ENCODE measurements around the gene ARHGAP12.
A peak's percentile ranks its signal among the peaks of the same experiment; 100 is the strongest.

The ARHGAP12 gene

DNA sequence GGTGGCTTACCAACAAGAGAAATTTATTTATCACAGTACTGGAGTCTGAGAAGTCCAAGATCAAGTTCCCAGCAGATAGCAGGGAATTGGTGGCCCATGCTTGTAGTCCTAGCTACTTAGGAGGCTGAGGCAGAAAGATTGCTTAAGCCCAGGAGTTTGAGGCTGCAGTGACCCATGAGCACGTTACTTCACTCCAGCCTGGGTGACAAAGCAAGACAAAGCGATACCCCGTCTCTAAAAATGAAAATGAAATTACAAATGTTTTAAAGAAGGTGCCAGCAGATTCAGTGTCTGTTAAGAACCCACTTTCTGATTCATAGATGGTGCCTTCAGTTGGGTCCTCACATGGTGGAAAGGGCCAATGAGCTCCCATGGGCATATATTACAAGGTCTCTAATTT lies 20.6 kb upstream of the ARHGAP12 start:
- no peak for DNase-seq (ENCODE audit: low spot score)

DNA sequence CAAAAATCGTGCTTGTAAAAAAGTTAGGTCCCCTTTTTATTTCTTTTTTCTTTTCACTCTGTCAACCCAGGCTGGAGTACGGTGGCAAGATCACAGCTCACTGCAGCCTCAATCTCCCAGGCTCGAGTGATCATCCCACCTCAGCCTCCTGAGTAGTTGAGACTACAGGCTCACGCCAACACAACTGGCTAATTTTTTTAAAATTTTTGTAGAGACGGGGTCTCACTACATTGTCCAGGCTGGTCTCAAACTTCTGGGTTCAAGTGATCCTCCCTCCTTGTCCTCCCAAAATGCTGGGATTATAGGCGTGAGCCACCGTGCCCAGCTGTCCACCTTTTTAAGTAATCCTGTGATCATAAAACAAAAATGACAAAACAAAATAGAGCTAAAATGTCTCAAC lies 19.4 kb upstream of the ARHGAP12 start:
- DNase-seq (ENCODE audit: low spot score) = no peak

- no peak for DNase-seq (ENCODE audit: low spot score)
These were observed 18.7 kb upstream of the ARHGAP12 start for GRCh38 chr10:31947144-31947926.

GRCh38 chr10:31945392-31945791 lies 16.8 kb upstream of the ARHGAP12 start:
- DNase-seq (ENCODE audit: low spot score) = no peak

DNA sequence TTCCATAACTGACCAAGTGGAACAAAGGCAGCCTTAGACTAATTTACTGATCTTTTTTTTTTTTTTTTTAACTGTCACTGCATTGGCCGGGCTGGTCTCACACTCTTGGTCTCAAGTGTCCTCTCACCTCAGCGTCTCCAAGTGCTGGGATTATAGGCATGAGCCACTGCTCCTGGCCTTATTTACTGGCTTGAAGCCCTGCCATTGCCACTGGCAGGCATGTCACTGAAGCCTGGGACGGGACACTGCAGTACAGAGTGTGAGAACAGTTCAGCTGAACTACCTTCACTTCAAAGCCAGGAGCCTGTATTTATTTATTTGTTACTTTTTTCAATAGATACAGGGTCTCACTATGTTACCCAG lies 15.4 kb upstream of the ARHGAP12 start:
- DNase-seq (ENCODE audit: low spot score) = no peak

DNA sequence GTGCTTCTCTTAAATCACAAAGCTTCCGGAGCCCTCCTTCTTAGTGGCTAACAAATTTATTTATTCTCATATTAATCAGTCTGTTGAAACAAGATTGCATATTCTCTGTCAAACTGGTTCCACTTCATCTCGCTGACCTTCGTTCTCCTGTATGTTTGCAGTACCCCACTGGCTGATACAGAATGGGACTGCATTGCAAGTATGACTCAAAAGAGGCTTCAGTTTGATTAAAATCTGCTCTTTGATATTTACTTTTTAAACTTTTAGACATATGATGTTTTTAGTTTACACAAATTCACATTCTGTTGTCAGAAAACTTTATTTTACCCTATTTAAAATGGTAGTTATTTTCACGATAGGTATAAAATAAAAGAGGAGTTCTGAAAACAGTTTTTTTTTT lies 14.3 kb upstream of the ARHGAP12 start:
- no peak for DNase-seq (ENCODE audit: low spot score)

DNA sequence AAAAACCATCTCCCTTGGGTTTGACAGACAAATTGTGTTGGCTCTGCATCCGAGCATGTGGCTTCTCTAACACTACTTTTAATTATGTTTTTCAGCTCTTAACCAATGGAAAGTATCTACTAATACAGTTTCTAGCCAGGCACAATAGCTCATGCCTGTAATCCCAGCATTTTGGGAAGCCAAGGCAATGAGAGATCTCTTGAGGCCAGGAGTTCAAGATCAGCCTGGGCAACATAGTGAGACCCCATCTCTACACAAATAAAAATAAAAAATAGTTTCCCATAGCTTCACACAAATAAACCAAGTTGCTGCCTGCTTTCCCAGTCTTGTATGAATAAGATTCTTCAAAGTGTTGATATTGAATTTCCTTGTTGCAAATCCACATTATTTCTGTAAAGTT lies 13.8 kb upstream of the ARHGAP12 start:
- no peak for DNase-seq (ENCODE audit: low spot score)

GRCh38 chr10:31940839-31941653 lies 12.4 kb upstream of the ARHGAP12 start:
- no peak for DNase-seq (ENCODE audit: low spot score)

DNA sequence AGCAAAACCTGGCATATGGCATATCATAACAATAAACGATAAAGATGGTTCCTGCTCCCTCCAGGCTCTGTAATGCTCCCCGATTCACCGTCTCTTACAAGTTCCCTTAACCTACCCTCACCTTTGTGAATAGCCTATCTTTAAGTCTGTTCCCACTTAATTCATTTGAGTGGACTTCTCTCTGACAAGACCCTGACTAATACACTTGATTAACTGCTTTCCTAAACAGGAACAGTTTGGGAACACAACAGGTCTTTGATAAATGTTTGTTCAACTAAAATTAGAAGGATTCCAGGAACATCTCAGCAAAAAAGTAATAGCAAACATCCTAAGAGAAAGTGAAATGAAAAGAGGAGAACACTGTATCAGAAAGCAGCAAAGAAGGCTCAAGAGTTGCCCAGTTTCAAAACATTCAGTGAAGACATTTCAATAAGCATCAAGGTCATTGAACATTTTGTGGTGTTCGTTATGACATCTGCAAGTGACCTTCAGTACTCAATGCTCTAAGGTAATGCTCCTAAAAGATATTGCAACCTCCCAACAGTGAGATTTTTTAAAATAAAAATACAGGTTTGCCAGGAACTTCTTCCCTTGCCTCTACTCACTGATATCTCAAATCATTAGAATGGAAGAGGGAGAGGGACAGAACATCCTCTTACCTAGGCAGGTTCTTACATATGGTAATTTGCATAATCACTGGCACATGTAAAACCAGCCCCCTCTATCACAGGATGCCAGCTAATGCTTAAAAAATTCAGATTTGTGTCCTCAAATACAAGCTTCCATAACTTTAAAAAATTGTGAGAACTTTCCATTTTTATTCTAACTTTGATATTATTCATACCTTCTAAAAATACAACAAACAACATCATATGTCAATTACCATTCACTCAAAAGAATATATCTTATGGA lies 11.4 kb upstream of the ARHGAP12 start:
- DNase-seq (ENCODE audit: low spot score) = no peak

GRCh38 chr10:31937371-31937770 lies 8.7 kb upstream of the ARHGAP12 start:
- DNase-seq (ENCODE audit: low spot score) = no peak

DNA sequence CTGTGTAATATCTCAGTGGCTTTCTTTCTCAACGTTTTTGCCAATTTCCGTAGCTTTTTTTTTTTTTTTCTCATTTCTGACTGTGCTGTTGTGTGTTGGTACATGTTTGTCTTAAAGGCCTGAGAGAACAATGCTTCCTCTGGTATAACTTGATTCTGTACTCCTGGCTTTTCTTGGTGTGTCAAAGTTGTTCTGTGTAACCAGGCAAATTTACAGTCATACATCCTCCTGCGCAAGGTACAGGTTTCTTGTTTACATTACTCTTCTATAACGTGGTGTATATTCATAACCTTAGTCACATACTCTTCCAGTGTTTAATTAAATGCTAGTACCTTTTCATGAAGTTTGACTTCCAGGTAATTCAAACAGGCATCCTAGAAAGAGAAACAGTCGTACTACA lies 8.3 kb upstream of the ARHGAP12 start:
- no peak for DNase-seq (ENCODE audit: low spot score)

DNA sequence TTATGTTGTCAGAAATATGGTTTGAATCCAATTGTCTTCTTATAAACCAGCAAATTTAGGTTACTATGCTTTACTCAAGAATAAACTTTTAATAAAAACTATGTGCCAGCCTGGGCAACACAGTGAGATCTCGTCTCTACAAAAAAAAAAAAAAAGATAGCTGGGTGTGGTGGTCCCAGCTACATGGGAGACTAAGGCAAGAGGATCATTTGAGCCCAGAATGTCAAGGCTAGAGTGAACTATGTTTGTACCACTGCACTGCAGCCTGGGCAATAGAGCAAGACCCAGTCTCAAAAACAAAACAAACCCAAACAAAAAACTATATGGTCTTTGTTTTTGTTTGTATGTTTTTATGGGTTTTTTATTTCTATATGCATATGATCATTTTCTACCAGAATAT lies 7.5 kb upstream of the ARHGAP12 start:
- DNase-seq (ENCODE audit: low spot score) = no peak

DNA sequence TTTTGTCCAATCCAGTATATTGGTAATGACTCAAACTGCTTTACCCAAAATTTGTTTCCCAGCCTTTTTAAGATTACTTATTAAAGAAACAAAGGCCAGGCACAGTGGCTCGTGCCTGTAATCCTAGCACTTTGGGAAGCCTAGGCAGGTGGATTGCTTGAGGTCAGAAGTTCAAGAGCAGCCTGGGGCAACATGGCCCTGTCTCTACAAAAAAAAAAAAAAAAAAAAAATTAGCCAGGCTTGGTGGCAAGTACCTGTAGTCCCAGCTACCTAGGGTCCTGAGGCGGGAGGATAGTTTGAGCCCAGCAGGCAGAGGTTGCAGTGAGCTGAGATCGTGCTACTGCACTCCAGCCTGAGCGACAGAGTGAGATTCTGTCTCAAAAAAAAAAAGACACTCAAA lies 7.0 kb upstream of the ARHGAP12 start:
- no peak for DNase-seq (ENCODE audit: low spot score)

- no peak for DNase-seq (ENCODE audit: low spot score)
These were observed 4.2 kb upstream of the ARHGAP12 start for GRCh38 chr10:31932838-31933237.

DNA sequence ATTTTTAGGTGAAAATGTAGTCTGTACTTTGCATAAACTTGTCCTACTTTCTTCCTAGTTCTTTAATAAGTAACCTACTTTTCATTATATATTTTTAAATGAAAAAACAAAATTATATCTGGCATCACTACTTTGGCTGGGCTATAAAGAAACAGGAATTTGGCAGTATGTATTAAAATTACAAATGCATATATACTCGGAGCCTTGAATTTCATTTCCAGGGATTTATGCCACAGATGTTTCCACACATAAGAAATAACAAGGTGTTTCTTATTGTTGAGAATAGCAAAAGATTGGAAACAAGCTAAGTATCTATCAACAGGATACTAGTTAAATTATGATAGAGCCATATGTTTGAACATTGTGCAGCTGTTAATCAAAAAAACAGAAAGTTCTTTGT lies 2.2 kb upstream of the ARHGAP12 start:
- no peak for DNase-seq (ENCODE audit: low spot score)

- DNase-seq (ENCODE audit: low spot score) = peak; percentile 64
These were observed 1.6 kb upstream of the ARHGAP12 start for GRCh38 chr10:31930023-31930751.

- DNase-seq (ENCODE audit: low spot score) = no peak
These were observed 811 bp upstream of the ARHGAP12 start for GRCh38 chr10:31929261-31930022.

DNA sequence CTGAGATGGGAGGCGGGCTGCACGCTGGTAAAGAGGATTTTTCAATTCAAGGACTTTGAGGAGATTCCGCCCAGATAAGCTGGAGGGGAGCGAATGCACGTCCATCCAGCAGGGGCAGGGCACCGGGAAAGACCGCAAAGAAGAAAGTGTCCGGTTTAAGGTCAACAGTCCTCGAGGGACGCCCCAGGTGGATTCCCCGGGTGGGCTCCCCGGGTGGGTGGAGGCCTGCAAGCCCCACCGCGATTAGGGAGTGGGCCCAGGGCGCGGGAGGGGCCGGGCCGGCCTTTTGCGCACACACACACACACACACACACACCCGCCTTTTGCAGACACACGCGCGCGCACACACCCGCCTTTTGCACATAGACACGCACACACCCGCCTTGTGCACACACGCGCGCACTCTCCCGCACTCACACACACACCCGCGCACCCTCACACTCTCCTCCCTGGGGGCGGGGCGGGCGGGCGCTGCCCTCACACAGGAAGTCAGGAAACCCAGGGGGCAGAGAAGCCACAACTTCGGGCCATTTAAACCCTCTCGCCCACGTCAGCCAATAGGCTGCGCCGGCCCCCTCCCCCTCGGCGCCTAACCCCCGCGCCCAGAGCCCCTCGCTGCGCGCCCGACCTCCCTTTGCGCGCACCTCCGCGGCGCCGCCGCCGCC lies 615 bp downstream of the ARHGAP12 start:
- DNase-seq (ENCODE audit: low spot score) = peak; percentile 50

GRCh38 chr10:31927565-31927883 lies 1.1 kb downstream of the ARHGAP12 start:
- no peak for DNase-seq (ENCODE audit: low spot score)

GRCh38 chr10:31926765-31927564 lies 1.7 kb downstream of the ARHGAP12 start:
- no peak for DNase-seq (ENCODE audit: low spot score)

All from activated CD4-positive, alpha-beta T cell treated with anti-CD3 and anti-CD28 coated beads, Interleukin-2, Interleukin-4, amounts not matched to agents 100 ng/mL and 50 ng/mL, durations not matched to agents 16 hours and 8 hours (primary cell).